GM12878 (cell line): ENCODE data around the gene ITGAV. TPM values are rescaled to one million over a fixed set of nuclear protein-coding genes. Genes with fewer than 3 reads are reported as not detected.

Experiments
- ATAC-seq: fragments of 200-7000 bp; cut with Tn5 transposase; 3 replicates; pipeline ENCODE4 v1.9.1; 2020; ENCODE audit warnings: mild to moderate bottlenecking, moderate library complexity
- BruUV-seq: library from RNA; stranded (reverse); fragments of 400-500 nt; replicated peaks from 2 replicates; lab custom pipeline; 2021; lab: Mats Ljungman, UMichigan
- CTCF ChIA-PET: fragments of 300-600 bp; sonication (Branson Sonifier 250); formaldehyde crosslinking; extraction: SDS; loops from one replicate; lab custom pipeline; 2021; ENCODE audit warnings: inconsistent platforms; lab: Yijun Ruan, JAX
- POLR2A ChIA-PET: fragments of 350-600 bp; formaldehyde crosslinking; extraction: SDS; loops from one replicate; lab custom pipeline; 2021; ENCODE audit warnings: inconsistent platforms; lab: Charles Lee
- RAD21 ChIA-PET: fragments of 300-600 bp; sonication (Branson Sonifier 250); formaldehyde crosslinking; loops from one replicate; lab custom pipeline; 2023; ENCODE audit warnings: antibody characterized with exemption; ENCODE audit not compliant: unreplicated experiment; lab: Charles Lee
- SMC1A ChIA-PET: fragments of 300-600 bp; sonication (Branson Sonifier 250); formaldehyde crosslinking; loops from one replicate; lab custom pipeline; 2023; ENCODE audit not compliant: unreplicated experiment, uncharacterized antibody; lab: Charles Lee
- DNase-seq: peaks from one replicate; pipeline ENCODE4 v3.0.0-alpha.2; 2011; ENCODE audit warnings: low read depth, low spot score
- FAIRE-seq: peaks from 3 replicates; lab custom pipeline; 2011; peaks lifted over from hg19 to GRCh38; lab: Jason Lieb, UNC
- H2AFZ ChIP-seq: 2 replicates; pipeline ENCODE4 v1.6.0; 2011; ENCODE audit warnings: low read depth, low read length, control low read depth; ENCODE audit not compliant: control insufficient read depth
- H3K27ac ChIP-seq: 2 replicates; pipeline ENCODE4 v1.5.1; 2011; ENCODE audit warnings: control low read depth; ENCODE audit not compliant: control insufficient read depth, insufficient read depth
- H3K27me3 ChIP-seq, 2 experiments: replicated peaks in 1 of 2; 2 replicates each; pipeline versions ENCODE4 v1.6.0 to v1.6.1; 2011; ENCODE audit warnings: low read length in 1 of 2; ENCODE audit not compliant: control insufficient read depth in 2 of 2, insufficient read depth in 2 of 2
- H3K36me3 ChIP-seq, 2 experiments: 2 replicates each; pipeline ENCODE4 v1.5.1; 2011; ENCODE audit warnings: low read length in 1 of 2; ENCODE audit not compliant: control insufficient read depth in 2 of 2, insufficient read depth in 2 of 2
- H3K4me1 ChIP-seq: 2 replicates; pipeline ENCODE4 v1.6.1; 2011; ENCODE audit warnings: mild to moderate bottlenecking, low read length, moderate library complexity, mixed read lengths; ENCODE audit not compliant: control insufficient read depth, insufficient read depth
- H3K4me2 ChIP-seq: 2 replicates; pipeline ENCODE4 v1.6.0; 2011; ENCODE audit warnings: control low read depth; ENCODE audit not compliant: control insufficient read depth, insufficient read depth
- H3K4me3 ChIP-seq: fragments of 200-600 bp; sonication (generic); 2 replicates; pipeline ENCODE4 v1.5.1; 2016
- H3K79me2 ChIP-seq: 2 replicates; pipeline ENCODE4 v1.6.0; 2011; ENCODE audit warnings: low read length; ENCODE audit not compliant: control insufficient read depth, insufficient read depth
- H3K9ac ChIP-seq: 2 replicates; pipeline ENCODE4 v1.8.0; 2011; ENCODE audit warnings: low read length, control low read depth, mixed read lengths; ENCODE audit not compliant: control insufficient read depth, insufficient read depth
- H3K9me3 ChIP-seq: replicated peaks from 3 replicates; pipeline ENCODE4 v1.5.1; 2011; ENCODE audit warnings: mild to moderate bottlenecking, low read length; ENCODE audit not compliant: control insufficient read depth, insufficient read depth
- H4K20me1 ChIP-seq: 2 replicates; pipeline ENCODE4 v1.6.0; 2011; ENCODE audit not compliant: control insufficient read depth, insufficient read depth
- ESRRA ChIP-seq: IDR thresholded peaks from 2 replicates; pipeline ENCODE4 v1.6.1; 2012; ENCODE audit warnings: mild to moderate bottlenecking, low read length, improper control_type of control experiment
- GATAD2B ChIP-seq: fragments of 450-650 bp; conservative IDR thresholded peaks from 2 replicates; pipeline ENCODE4 v1.6.1; 2017; ENCODE audit warnings: low read depth, mild to moderate bottlenecking, moderate library complexity
- MAX ChIP-seq: IDR thresholded peaks from 2 replicates; pipeline ENCODE4 v1.6.1; 2012; ENCODE audit warnings: low read depth, low read length, improper control_type of control experiment
- MYB ChIP-seq: fragments of 150-350 bp; IDR thresholded peaks from 2 replicates; pipeline ENCODE4 v1.6.1; 2014; ENCODE audit warnings: mild to moderate bottlenecking, low read depth, low read length, borderline replicate concordance
- NBN ChIP-seq: fragments of 450-650 bp; IDR thresholded peaks from 2 replicates; pipeline ENCODE4 v1.6.1; 2016
- NFIC ChIP-seq: IDR thresholded peaks from 2 replicates; pipeline ENCODE4 v1.6.1; 2012; ENCODE audit warnings: low read depth, mild to moderate bottlenecking, inconsistent platforms, low read length, moderate library complexity
- NKRF ChIP-seq: fragments of 450-650 bp; conservative IDR thresholded peaks from 2 replicates; pipeline ENCODE4 v1.6.1; 2017; ENCODE audit warnings: mild to moderate bottlenecking, moderate library complexity
- POLR2A ChIP-seq: IDR thresholded peaks from 2 replicates; pipeline ENCODE4 v1.6.1; 2011; ENCODE audit warnings: low read depth, mild to moderate bottlenecking, low read length
- SRF ChIP-seq, 2 experiments: IDR thresholded peaks; 2 replicates each; pipeline ENCODE4 v1.6.1; 2011; ENCODE audit warnings: low read depth in 2 of 2, low read length in 2 of 2, mild to moderate bottlenecking in 1 of 2, moderate library complexity in 1 of 2
- in situ Hi-C: fragments of 300-500 bp; cut with MboI; formaldehyde crosslinking; loops from 9 replicates; pipeline ENCODE4 v1.14.3; 2018; ENCODE audit warnings: mixed read lengths
- intact Hi-C: fragments of 100-400 bp; cut with micrococcal nuclease; formaldehyde crosslinking; loops from one replicate; pipeline ENCODE4 v1.14.2; 2022; ENCODE audit not compliant: unreplicated experiment
- polyA plus RNA-seq, 11 experiments: library from polyadenylated mRNA; depleted of rRNA in 4 of 11; unstranded in 6 of 11; stranded (reverse) in 5 of 11; fragments of >200 nt; fragmentation: Nextera tagmentation in 4 of 11; fragmentation: Illumina TruSeq in 1 of 11; extraction: Ambion mirVana in 4 of 11; extraction: Trizol in 1 of 11; gene quantifications; 1 replicate in 1 of 11; 2 replicates in 10 of 11; pipeline versions ENCODE4 v1.2.1 to v1.2.3, GENCODE V29; 2011 to 2016; ENCODE audit warnings: inconsistent platforms in 2 of 11, missing spikeins in 2 of 11, low read depth in 1 of 11
- total RNA-seq, 4 experiments: library from RNA; depleted of rRNA in 3 of 4; stranded (reverse); fragments of >200 nt in 3 of 4; fragmentation: Illumina TruSeq in 1 of 4; extraction: Trizol in 1 of 4; gene quantifications; 2 replicates each; pipeline versions ENCODE4 v1.2.1 to v1.2.3, GENCODE V29; 2013 to 2021

The ITGAV gene
- total and polyA plus RNA-seq, 10 of the 15 experiments (the other 5 are each of a cell fraction or from before 2014, with no cell fraction given), result 2.1 to 10.8 (median 6.1) TPM

- TF ChIP-seq SRF (IDR thresholded peaks at IDR 0.05; ENCODE audit: low read depth in 2 of 2, low read length in 2 of 2) (no peak), GATAD2B (no peak), POLR2A (no peak), MYB (no peak), MAX (no peak), NBN (no peak), ESRRA (no peak), NKRF (no peak), NFIC (no peak)
- ATAC-seq (no peak), DNase-seq (no peak), FAIRE-seq (no peak)
- H2AFZ ChIP-seq, result no peak overlapping the region
- H3K27me3 ChIP-seq, result no peaks in the 10 kb centered on the region
- H4K20me1 ChIP-seq, result no peaks in the 10 kb centered on the region
- intact Hi-C loops, result no loop called here
- no TSS peak for BruUV-seq
- H3K36me3 ChIP-seq, result no peaks in the 10 kb centered on the region
- ChIA-PET POLR2A (no interaction called here), SMC1A (interaction anchor here (0.7 to 1.5 kb wide), 3 partner anchors 14 to 59 kb away, joined by 3 to 5 read pairs (median 5); no protein-coding TSS in a partner anchor), RAD21 (no interaction called here), CTCF (no interaction called here)
- no peaks in the 10 kb centered on the region for H3K4me1 ChIP-seq
- H3K9ac ChIP-seq, result no peak overlapping the region
- no peak overlapping the region for H3K4me2 ChIP-seq
- no peaks in the 10 kb centered on the region for H3K9me3 ChIP-seq
- H3K27ac ChIP-seq, result no peak overlapping the region
- in situ Hi-C loops, result no loop called here
- H3K4me3 ChIP-seq, result no peak overlapping the region
- H3K79me2 ChIP-seq, result no peaks in the 10 kb centered on the region
Measured at GRCh38 chr2:186699742-186700141, 109.9 kb downstream of the ITGAV start.
